B cell (primary cell): ENCODE results near the gene IL18R1.

Experiments used
- EZH2 ChIP-seq: IDR thresholded peaks from 2 replicates; pipeline ENCODE4 v1.6.1; 2012; ENCODE audit warnings: borderline replicate concordance, low read depth, mild to moderate bottlenecking, moderate library complexity, low read length; ENCODE audit not compliant: insufficient read depth, poor library complexity, severe bottlenecking
- TF ChIP-seq, protein P1 (sequence below): fragments of 200-600 bp; IDR thresholded peaks from one replicate; pipeline ENCODE4 v1.8.0; 2022; ENCODE audit warnings: antibody characterized with exemption, mild to moderate bottlenecking

DNA sequence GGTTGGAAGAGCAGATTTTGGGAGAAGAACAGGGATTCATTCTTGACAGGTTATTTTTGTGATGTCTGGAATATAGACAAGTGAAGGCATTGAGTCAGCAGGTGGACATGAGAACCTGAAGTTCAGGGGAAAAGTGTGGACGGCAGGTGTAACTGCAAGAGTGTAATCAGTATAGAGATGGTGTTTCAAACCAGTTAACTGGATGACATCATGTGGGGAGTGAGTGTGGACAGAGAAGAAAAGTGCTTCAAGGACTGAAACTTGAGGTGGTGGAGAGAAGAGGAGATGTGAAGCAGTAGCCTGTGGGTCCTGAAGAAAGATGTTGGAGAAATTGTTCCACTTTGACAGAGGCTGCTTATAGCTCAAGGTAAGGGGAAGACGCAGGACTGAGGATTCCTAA, 37.2 kb upstream of the IL18R1 start:
- TF ChIP-seq, protein P1, sequence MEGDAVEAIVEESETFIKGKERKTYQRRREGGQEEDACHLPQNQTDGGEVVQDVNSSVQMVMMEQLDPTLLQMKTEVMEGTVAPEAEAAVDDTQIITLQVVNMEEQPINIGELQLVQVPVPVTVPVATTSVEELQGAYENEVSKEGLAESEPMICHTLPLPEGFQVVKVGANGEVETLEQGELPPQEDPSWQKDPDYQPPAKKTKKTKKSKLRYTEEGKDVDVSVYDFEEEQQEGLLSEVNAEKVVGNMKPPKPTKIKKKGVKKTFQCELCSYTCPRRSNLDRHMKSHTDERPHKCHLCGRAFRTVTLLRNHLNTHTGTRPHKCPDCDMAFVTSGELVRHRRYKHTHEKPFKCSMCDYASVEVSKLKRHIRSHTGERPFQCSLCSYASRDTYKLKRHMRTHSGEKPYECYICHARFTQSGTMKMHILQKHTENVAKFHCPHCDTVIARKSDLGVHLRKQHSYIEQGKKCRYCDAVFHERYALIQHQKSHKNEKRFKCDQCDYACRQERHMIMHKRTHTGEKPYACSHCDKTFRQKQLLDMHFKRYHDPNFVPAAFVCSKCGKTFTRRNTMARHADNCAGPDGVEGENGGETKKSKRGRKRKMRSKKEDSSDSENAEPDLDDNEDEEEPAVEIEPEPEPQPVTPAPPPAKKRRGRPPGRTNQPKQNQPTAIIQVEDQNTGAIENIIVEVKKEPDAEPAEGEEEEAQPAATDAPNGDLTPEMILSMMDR = no peak
- no peak for TF ChIP-seq EZH2
